ENCODE measurements around the gene SMARCD2.

GRCh38 chr17:63842540-63843386 is at the start of gene SMARCD2:
- no peak for TF ChIP-seq CTCF (IDR thresholded peaks at IDR 0.05; ENCODE audit: insufficient read depth, low read length)
- no peak for TF ChIP-seq REST (IDR thresholded peaks at IDR 0.05; ENCODE audit: insufficient replicate concordance, low read depth)
- TF ChIP-seq GABPA (IDR thresholded peaks at IDR 0.05; ENCODE audit: low read depth), result peak; percentile 92
- TF ChIP-seq POLR2AphosphoS5 (IDR thresholded peaks at IDR 0.05; ENCODE audit: low read depth), result no peak
- TF ChIP-seq SPI1 (IDR thresholded peaks at IDR 0.05; ENCODE audit: borderline replicate concordance, low read depth), result peak; percentile 53; the same call in 1 of the 2 replicates
